Measurements from ENCODE around the gene KLHL29.

Gene KLHL29

DNA sequence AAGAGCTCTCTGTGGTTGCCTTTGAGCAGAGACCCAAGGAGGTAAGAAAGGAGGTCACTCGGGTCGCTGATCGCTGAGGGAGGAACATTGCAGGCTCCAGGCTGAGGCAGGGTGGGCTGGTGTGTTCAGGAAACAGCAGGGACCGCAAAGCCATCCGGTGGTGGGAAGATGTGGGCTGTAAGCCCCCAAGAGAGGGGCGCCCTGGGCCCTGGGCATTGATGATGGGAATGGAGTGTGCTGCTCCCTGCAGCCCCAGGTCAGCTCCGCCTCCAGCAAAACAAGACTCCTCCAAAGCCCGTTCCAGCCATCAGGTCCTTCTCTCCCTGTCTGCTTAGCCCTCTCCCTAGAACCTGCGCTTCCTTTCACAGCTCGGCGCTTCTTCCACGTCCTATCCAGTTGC, 229.7 kb downstream of the KLHL29 start:
- DNase-seq (ENCODE audit: low read depth in 2 of 2): no peak

GRCh38 chr2:23615216-23616020, 230.4 kb downstream of the KLHL29 start:
- no peak for DNase-seq (ENCODE audit: low read depth in 2 of 2)

DNA sequence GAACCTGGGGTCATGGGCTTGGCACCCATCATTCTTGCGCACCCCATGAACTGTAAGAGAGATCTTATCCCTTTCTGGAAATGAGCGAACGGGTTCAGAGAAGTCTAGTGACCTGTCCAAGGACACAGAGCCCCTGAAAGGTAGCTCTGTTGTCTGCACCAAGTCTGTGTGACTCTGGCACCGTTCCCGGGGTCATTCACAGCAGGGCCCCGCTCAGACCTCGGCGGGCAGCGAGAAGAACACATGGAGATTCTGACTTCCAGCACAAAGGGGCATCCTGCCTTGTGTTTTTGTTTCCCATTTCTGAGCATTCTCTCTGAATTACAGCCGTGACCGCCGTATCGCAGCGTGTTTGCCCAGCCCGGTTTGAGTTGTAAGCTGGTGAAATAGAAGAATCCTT, 231.7 kb downstream of the KLHL29 start:
- no peak for DNase-seq (ENCODE audit: low read depth in 2 of 2)

DNA sequence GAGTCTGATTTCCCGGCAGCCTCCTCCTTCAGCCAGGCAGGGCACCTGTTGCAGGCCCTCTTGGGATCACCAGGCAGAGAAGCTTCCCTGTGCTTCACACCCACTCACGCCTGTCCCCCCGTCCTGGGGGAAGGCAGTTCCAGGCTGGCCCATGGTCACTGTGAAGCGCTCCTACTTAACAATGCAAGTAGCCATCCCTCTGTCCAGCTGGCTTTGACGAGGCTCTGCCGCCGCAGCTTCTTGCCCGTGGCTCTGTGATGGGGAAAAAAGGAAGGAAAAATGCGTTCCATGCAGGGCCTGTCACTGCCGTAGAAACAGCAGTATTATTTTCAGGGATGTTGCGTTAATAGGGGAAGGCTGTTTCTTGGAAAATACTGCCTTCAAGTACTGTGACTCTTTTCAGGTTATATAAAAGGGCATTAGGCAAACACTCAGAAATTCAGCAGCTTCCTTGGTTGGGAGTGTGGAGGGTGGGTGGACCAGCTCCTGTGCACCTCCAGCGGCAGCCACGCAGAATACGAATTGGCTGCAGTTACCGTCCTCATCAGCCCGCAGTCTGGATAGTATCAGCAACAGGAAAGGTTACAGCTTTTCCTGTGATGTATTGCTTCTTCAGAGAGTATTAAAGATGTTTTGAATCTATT, 232.3 kb downstream of the KLHL29 start:
- no peak for DNase-seq (ENCODE audit: low read depth in 2 of 2)

DNA sequence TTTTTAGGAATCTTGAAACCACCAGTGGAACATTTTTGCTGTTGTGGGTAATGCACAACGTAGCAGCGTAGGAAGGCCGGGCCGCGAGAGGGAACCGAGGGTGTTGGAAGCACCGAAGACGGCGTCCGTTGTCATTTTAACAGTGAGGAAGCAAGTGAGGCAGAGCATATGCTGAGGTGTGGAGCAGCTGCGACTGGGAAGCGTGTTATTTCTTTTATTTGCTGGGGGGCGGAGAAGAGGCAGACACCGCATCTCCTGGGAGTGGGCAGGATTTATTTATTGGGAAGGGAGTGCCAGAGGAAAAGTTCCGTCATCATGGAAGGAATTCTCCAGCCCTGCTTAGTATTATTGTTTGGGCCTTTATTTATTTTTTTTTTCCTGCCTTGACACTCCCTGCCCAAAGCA, 232.8 kb downstream of the KLHL29 start:
- no peak for DNase-seq (ENCODE audit: low read depth in 2 of 2)

DNA sequence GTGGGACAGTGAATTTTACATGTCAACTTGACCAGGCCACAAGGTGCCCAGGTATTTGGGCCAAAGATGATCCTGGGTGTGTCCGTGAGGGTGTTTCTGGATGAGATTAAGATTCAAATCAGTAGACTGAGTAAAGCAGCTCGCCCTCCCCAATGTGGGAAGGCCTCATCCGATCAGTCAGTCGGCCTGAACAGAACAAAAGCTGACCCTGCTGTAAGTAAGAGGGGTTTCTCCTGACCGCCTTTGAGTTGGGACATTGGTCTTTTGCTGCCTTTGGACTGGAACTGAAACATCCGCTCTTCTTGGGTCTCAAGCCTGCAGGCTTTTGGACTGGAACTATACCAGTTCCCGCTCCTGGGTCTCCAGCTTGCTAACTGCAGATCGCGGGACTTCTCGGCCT, 233.3 kb downstream of the KLHL29 start:
- no peak for DNase-seq (ENCODE audit: low read depth in 2 of 2)

- no peak for DNase-seq (ENCODE audit: low read depth in 2 of 2)
Measured at GRCh38 chr2:23618794-23619530, 234.0 kb downstream of the KLHL29 start.

DNA sequence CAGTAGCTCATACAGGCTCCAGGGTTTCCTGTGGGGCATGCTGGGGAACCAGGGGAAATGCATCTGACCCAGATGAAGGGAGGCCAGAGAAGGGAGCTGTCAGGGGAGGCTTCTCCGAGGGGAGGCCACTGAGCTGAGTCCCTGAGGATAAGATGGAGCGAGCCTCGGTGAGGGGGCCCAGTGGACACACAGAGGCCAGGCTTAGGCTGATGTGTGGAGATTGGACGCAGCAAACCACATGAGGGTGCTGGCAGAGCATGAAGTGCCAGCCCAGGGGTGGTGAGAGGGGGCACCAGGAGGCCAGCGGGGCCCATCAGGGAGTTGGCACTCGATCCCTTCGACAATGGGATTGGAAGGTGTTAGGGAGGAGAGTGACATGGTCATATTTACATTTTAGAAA, 235.0 kb downstream of the KLHL29 start:
- DNase-seq (ENCODE audit: low read depth in 2 of 2): no peak

DNA sequence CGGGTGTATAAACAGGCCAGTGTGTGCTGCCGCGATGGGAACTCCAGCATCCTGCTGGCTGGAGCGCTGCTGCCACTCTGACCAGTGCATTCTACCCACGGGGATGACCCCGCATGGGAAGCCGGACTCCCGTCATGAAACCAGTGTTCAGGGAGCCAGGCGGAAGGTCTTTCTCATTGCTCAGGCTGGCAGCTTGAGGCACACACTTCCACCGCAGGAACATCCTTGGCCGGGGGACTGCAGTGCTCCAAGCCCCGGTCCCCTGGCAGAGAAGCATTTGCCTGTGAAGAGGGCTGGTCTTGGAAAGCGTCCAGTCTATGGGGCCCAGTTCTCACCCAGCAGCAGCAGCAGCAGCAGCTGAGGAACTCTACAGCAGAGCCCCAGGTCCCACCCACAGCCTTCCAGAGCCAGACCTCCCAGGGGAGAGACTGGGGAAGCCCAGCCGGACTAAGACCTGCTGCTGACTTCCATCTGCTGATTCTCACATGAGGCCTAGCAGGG, 235.9 kb downstream of the KLHL29 start:
- no peak for DNase-seq (ENCODE audit: low read depth in 2 of 2)

DNA sequence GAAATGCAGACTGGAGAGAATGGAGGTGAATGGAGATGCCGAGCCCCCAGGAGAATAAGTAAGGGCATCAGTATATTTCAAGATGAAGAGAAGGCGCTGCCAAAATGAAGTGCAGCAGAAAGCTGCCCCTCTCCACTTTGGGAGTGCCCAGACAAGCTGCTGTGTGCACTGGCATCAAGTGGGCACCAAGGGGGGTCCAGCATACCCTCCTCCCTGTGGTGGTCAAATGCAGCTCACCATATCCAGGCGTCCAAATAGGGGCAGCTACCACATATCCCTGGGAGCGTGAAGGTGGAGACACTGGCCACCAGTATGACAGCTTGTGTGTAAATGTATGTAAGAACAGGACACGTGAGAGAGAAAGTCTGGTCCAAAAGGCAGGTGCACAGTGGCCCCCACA, 236.6 kb downstream of the KLHL29 start:
- DNase-seq (ENCODE audit: low read depth in 2 of 2): no peak

DNA sequence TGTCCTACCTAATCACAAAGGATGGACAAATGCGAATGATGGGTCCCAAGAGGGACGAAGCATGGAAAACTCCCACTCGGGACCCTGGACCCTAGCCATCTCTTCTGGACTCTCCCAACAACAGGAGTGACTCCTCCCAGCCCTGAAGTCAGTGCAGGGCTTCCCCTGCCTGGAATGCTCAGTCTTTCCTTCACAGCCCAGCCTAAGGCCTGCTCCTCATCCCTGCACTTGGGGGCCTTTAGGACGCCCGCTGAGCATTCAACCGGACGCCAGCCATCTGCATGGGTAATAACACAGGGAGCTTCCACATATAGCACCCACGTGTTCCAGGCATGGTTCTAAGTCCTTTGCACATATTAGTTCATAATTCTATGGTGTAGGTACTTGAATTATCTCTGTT, 237.5 kb downstream of the KLHL29 start:
- no peak for DNase-seq (ENCODE audit: low read depth in 2 of 2)

GRCh38 chr2:23622966-23623675, 238.1 kb downstream of the KLHL29 start:
- DNase-seq (ENCODE audit: low read depth in 2 of 2): no peak

DNA sequence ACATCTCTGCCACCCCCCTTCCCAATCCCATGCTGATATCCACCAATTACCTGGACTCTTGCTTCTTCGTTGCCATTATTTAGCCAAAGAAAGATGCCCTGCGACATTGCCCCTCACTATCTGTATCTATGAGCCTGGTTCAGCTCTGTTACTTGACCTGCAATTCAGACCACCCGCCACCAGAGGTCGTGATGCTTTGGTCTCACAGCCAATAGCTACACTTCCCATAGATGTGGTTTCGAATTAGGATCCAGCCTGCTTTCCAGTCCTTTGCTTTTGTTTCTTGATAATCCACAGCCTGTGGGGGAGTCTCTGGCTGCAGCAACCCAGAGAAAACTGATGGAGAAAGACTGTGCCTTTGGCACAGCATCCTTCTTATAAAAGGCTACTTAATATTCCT, 239.4 kb downstream of the KLHL29 start:
- no peak for DNase-seq (ENCODE audit: low read depth in 2 of 2)

DNA sequence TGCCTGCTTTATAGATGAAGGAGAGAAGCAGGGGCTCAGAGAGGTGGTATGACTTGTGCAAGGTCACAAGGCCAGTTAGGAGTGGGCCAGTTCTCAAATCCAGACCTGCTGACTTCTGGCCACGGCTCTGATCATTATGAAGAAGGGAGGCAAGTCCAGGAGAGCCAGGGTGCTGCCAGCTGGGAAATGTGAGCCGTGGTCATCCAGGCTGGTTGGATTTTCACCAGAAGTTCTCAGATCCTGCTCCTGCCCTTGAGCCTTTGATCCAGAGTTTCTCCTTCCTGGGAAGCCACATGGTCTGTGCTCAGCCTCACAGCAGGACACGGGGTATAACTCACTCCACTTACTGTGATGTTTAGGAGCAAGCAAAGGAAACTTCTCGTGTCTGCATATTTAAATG, 239.9 kb downstream of the KLHL29 start:
- DNase-seq (ENCODE audit: low read depth in 2 of 2): no peak

GRCh38 chr2:23625726-23626125, 240.7 kb downstream of the KLHL29 start:
- DNase-seq (ENCODE audit: low read depth in 2 of 2): no peak

- no peak for DNase-seq (ENCODE audit: low read depth in 2 of 2)
Measured at GRCh38 chr2:23626701-23627230, 241.8 kb downstream of the KLHL29 start.

DNA sequence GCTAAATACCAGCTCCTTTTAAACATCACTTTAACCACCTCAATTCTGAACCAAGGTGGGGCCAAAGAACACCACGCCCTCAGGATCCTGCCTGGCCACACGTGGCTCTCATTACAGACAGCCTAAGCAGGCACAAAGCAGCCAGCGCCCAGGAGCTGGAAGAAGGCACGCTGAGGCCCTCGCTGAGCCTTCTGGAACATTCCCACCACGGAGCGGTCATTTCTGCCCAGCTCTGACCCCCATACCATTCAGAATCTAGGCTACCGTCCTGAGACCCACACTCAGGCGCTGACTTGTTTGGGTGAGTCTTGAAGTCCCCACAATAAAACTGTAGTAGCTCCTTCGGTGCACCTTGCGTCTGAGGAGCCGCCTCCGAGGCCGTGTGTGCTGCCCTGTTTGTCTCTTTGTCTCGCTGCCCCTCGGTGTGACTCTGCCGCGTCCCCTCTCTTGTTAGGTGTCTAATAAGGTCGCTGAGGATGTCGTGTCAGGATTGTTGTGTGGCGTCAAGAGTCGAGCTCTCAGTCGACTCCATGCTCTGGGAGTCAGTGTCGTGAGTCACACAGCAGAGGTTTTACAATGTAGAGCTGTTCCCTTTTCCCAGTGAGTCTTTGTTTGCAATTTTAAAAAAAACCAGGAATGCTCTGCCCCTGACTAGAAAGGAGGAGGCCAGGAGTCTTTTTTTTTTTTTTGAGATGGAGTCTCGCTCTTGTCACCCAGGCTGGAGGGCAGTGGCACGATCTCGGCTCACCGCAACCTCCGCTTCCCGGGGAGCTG, 242.4 kb downstream of the KLHL29 start:
- no peak for DNase-seq (ENCODE audit: low read depth in 2 of 2)

GRCh38 chr2:23628926-23629771, 244.2 kb downstream of the KLHL29 start:
- no peak for DNase-seq (ENCODE audit: low read depth in 2 of 2)

GRCh38 chr2:23629772-23630480, 244.9 kb downstream of the KLHL29 start:
- DNase-seq (ENCODE audit: low read depth in 2 of 2): no peak
